BLaER1 treated with 17β-estradiol and CSF1 and Interleukin-3, amounts not matched to agents 10 nM and 100 nM (cell line): ENCODE results near the gene TBL1XR1.

Experiments
- H3K27ac ChIP-seq, 11 experiments: shearing (Covaris generic); formaldehyde crosslinking; 2 replicates each; pipeline ENCODE4 v1.8.1; 2022
- H3K27me3 ChIP-seq, 11 experiments: shearing (Covaris generic); formaldehyde crosslinking; 2 replicates each; pipeline ENCODE4 v1.8.1; 2022
- H3K36me3 ChIP-seq, 11 experiments: shearing (Covaris generic); formaldehyde crosslinking; 2 replicates each; pipeline ENCODE4 v1.8.1; 2022
- H3K4me1 ChIP-seq, 10 experiments: shearing (Covaris generic); formaldehyde crosslinking; 2 replicates each; pipeline ENCODE4 v1.8.1; 2022
- H3K4me2 ChIP-seq, 11 experiments: shearing (Covaris generic); formaldehyde crosslinking; 2 replicates each; pipeline ENCODE4 v1.8.1; 2022
- H3K4me3 ChIP-seq, 10 experiments: shearing (Covaris generic); formaldehyde crosslinking; 2 replicates each; pipeline ENCODE4 v1.8.1; 2022
- H3K9ac ChIP-seq, 11 experiments: shearing (Covaris generic); formaldehyde crosslinking; 2 replicates each; pipeline ENCODE4 v1.8.1; 2022
- H3K9me3 ChIP-seq, 11 experiments: shearing (Covaris generic); formaldehyde crosslinking; replicated peaks in 1 of 11; 2 replicates each; pipeline ENCODE4 v1.8.1; 2022
- H4K20me1 ChIP-seq, 11 experiments: shearing (Covaris generic); formaldehyde crosslinking; 2 replicates each; pipeline ENCODE4 v1.8.1; 2022
- Cebpa-rat ChIP-seq, 11 experiments: shearing (Covaris generic); IDR thresholded peaks; 2 replicates each; pipeline ENCODE4 v1.8.1; 2022

Gene TBL1XR1

GRCh38 chr3:177229791-177230190, 32.5 kb upstream of the TBL1XR1 start:
- peaks cover 17 to 41% (median 35%) of the 10 kb centered on the region in 11 experiments; a peak in 21 of 22 replicates for H3K9me3 ChIP-seq
- no peaks in the 10 kb centered on the region for H3K27me3 ChIP-seq
- no peak overlapping the region for H3K9ac ChIP-seq
- H4K20me1 ChIP-seq: no peaks in the 10 kb centered on the region
- H3K4me2 ChIP-seq: no peak overlapping the region
- H3K36me3 ChIP-seq: 0 out of 22 replicates have a peak, but pooled peaks cover 0 to 5% (median 0%) of the 10 kb centered on the region in 11 experiments
- peaks cover 0 to 13% (median 2%) of the 10 kb centered on the region in 10 experiments; a peak in 11 of 20 replicates for H3K4me1 ChIP-seq
- H3K4me3 ChIP-seq: no peak overlapping the region
- no peak for TF ChIP-seq Cebpa-rat (IDR thresholded peaks at IDR 0.05)
- no peak overlapping the region for H3K27ac ChIP-seq

- peaks cover 17 to 38% (median 32%) of the 10 kb centered on the region in 11 experiments; a peak in 21 of 22 replicates for H3K9me3 ChIP-seq
- H3K4me2 ChIP-seq: no peak overlapping the region
- no peak overlapping the region for H3K9ac ChIP-seq
- no peaks in the 10 kb centered on the region for H3K27me3 ChIP-seq
- peaks cover 0 to 23% (median 6%) of the 10 kb centered on the region in 10 experiments; a peak in 12 of 20 replicates for H3K4me1 ChIP-seq
- no peak overlapping the region for H3K27ac ChIP-seq
- no peak overlapping the region for H3K4me3 ChIP-seq
- H3K36me3 ChIP-seq: 0 out of 22 replicates have a peak, but pooled peaks cover 0 to 5% (median 0%) of the 10 kb centered on the region in 11 experiments
- no peak for TF ChIP-seq Cebpa-rat (IDR thresholded peaks at IDR 0.05)
- no peaks in the 10 kb centered on the region for H4K20me1 ChIP-seq
Measured at GRCh38 chr3:177228601-177229190, 31.4 kb upstream of the TBL1XR1 start.

GRCh38 chr3:177224414-177224813, 27.1 kb upstream of the TBL1XR1 start:
- Histone ChIP-seq H3K27ac (no peak overlapping the region), H3K4me2 (peak overlapping the region in 2 of 11 experiments; percentile 35 to 51; a peak in 5 of 22 replicates), H3K27me3 (no peaks in the 10 kb centered on the region), H3K4me3 (no peak overlapping the region), H4K20me1 (no peaks in the 10 kb centered on the region), H3K4me1 (peaks cover 0 to 38% (median 8%) of the 10 kb centered on the region in 10 experiments; a peak in 12 of 20 replicates), H3K9ac (no peak overlapping the region), H3K36me3 (0 out of 22 replicates have a peak, but pooled peaks cover 0 to 5% (median 0%) of the 10 kb centered on the region in 11 experiments), H3K9me3 (peaks cover 17 to 25% (median 21%) of the 10 kb centered on the region in 11 experiments; a peak in 21 of 22 replicates)
- TF ChIP-seq Cebpa-rat (IDR thresholded peaks at IDR 0.05): no peak

DNA sequence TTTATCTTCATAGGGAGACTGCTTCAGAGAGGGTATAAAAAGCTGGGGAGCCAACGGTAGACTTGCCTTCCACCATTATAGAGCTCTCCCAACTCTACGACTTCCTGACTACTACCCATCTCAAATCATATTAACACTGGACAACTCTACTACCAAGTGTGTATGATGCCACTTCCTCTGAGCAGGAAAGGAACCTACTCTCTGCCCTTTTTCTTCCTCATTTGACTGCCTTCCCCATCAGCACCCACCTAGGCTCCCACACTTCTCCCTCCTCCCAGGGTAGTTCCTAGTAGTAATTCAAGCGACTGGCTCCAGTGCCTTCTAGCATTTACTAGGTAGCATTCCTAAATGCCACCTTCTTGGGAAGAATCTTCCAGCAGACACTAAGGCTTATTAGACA, 24.5 kb upstream of the TBL1XR1 start:
- Histone ChIP-seq H3K4me1 (peaks cover 0 to 41% (median 8%) of the 10 kb centered on the region in 10 experiments; a peak in 12 of 20 replicates), H3K4me2 (peak overlapping the region in 4 of 11 experiments; percentile 21 to 64 (median 47); a peak in 7 of 22 replicates), H3K4me3 (no peak overlapping the region), H3K9ac (no peak overlapping the region), H4K20me1 (no peaks in the 10 kb centered on the region), H3K27ac (no peak overlapping the region), H3K27me3 (no peaks in the 10 kb centered on the region), H3K36me3 (no peaks in the 10 kb centered on the region), H3K9me3 (peaks cover 0 to 18% (median 8%) of the 10 kb centered on the region in 11 experiments; a peak in 12 of 22 replicates)
- TF ChIP-seq Cebpa-rat (IDR thresholded peaks at IDR 0.05): no peak

GRCh38 chr3:177220136-177220974, 23.1 kb upstream of the TBL1XR1 start:
- H3K36me3 ChIP-seq: no peaks in the 10 kb centered on the region
- no peak for TF ChIP-seq Cebpa-rat (IDR thresholded peaks at IDR 0.05)
- no peak overlapping the region for H3K4me3 ChIP-seq
- peaks cover 0 to 18% (median 8%) of the 10 kb centered on the region in 11 experiments; a peak in 12 of 22 replicates for H3K9me3 ChIP-seq
- H3K9ac ChIP-seq: no peak overlapping the region
- no peaks in the 10 kb centered on the region for H4K20me1 ChIP-seq
- H3K4me2 ChIP-seq: peak overlapping the region in 4 of 11 experiments; percentile 12 to 64 (median 47); a peak in 7 of 22 replicates
- peaks cover 0 to 41% (median 8%) of the 10 kb centered on the region in 10 experiments; a peak in 12 of 20 replicates for H3K4me1 ChIP-seq
- H3K27ac ChIP-seq: no peak overlapping the region
- H3K27me3 ChIP-seq: no peaks in the 10 kb centered on the region

- H4K20me1 ChIP-seq: no peaks in the 10 kb centered on the region
- no peak overlapping the region for H3K27ac ChIP-seq
- H3K4me1 ChIP-seq: 0 out of 20 replicates have a peak, but pooled peaks cover 0 to under 1% (median 0%) of the 10 kb centered on the region in 10 experiments
- no peak overlapping the region for H3K4me3 ChIP-seq
- no peaks in the 10 kb centered on the region for H3K36me3 ChIP-seq
- no peak overlapping the region for H3K4me2 ChIP-seq
- no peaks in the 10 kb centered on the region for H3K27me3 ChIP-seq
- no peak for TF ChIP-seq Cebpa-rat (IDR thresholded peaks at IDR 0.05)
- no peak overlapping the region for H3K9ac ChIP-seq
- H3K9me3 ChIP-seq: peaks cover 0 to 11% (median 5%) of the 10 kb centered on the region in 11 experiments; a peak in 11 of 22 replicates
Measured at GRCh38 chr3:177213801-177214535, 16.7 kb upstream of the TBL1XR1 start.

- peaks cover 0 to 5% (median 0%) of the 10 kb centered on the region in 11 experiments; a peak in 2 of 22 replicates for H3K9me3 ChIP-seq
- no peak overlapping the region for H3K27ac ChIP-seq
- H3K4me2 ChIP-seq: no peak overlapping the region
- H4K20me1 ChIP-seq: no peaks in the 10 kb centered on the region
- H3K4me1 ChIP-seq: no peaks in the 10 kb centered on the region
- no peak for TF ChIP-seq Cebpa-rat (IDR thresholded peaks at IDR 0.05)
- H3K9ac ChIP-seq: no peak overlapping the region
- H3K36me3 ChIP-seq: no peaks in the 10 kb centered on the region
- H3K4me3 ChIP-seq: no peak overlapping the region
- H3K27me3 ChIP-seq: no peaks in the 10 kb centered on the region
Measured at GRCh38 chr3:177212756-177213155, 15.5 kb upstream of the TBL1XR1 start.

- Histone ChIP-seq H3K4me2 (no peak overlapping the region), H3K36me3 (no peaks in the 10 kb centered on the region), H3K4me3 (no peak overlapping the region), H4K20me1 (no peaks in the 10 kb centered on the region), H3K9me3 (peaks cover 0 to 5% (median 0%) of the 10 kb centered on the region in 11 experiments; a peak in 2 of 22 replicates), H3K9ac (no peak overlapping the region), H3K4me1 (no peaks in the 10 kb centered on the region), H3K27me3 (no peaks in the 10 kb centered on the region), H3K27ac (no peak overlapping the region)
- no peak for TF ChIP-seq Cebpa-rat (IDR thresholded peaks at IDR 0.05)
Measured at GRCh38 chr3:177212278-177212610, 15.0 kb upstream of the TBL1XR1 start.
